Activated naive CD8-positive, alpha-beta T cell treated with anti-CD3 and anti-CD28 coated beads, Interleukin-2, amount 50 U/mL, for 24 hours (primary cell): Measurements from ENCODE around the gene PHACTR3.
A peak's percentile ranks its signal among the peaks of the same experiment; 100 is the strongest.

Experiments used
- ATAC-seq: fragments of 150-1000 bp; cut with Tn5 transposase; one replicate; pipeline ENCODE4 v1.10.0; 2021
- DNase-seq: peaks from one replicate; pipeline ENCODE4 v3.0.0; 2021
- H3K27ac Mint-ChIP-seq: one replicate; pipeline ENCODE4 v1.8.0; 2021; ENCODE audit warnings: mild to moderate bottlenecking, mixed read lengths
- H3K27me3 Mint-ChIP-seq: one replicate; pipeline ENCODE4 v1.8.0; 2021; ENCODE audit warnings: mixed read lengths
- H3K36me3 Mint-ChIP-seq: one replicate; pipeline ENCODE4 v1.8.0; 2021; ENCODE audit warnings: low read depth, mixed read lengths
- H3K4me1 Mint-ChIP-seq: one replicate; pipeline ENCODE4 v1.8.0; 2021; ENCODE audit warnings: mixed read lengths
- H3K4me3 Mint-ChIP-seq: one replicate; pipeline ENCODE4 v1.8.0; 2021; ENCODE audit warnings: mild to moderate bottlenecking, moderate library complexity, mixed read lengths
- H3K9me3 Mint-ChIP-seq: one replicate; pipeline ENCODE4 v1.8.0; 2021; ENCODE audit warnings: mixed read lengths

The PHACTR3 gene

DNA sequence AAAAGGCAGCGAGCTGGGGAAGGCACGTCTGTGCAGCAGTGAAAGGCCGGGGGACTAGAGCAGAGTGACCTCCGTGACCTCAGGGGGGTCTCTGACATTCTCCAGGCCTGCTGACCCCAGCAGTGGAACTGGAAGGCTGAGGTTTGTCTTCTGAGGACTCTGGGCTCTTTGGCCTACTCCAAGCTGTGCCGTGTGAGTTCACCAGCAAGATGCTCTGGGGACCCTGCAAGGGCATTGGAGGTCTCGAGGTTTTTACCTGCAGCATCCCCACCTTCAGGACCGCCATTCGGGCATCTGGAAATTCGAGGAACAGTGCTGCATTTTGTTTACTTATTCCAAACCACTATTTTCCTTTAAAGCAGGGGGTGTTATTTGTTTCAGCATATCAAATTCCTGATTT is 140.9 kb downstream of the PHACTR3 start:
- Mint-ChIP-seq H3K36me3 (no peaks in the 10 kb centered on the region), H3K4me1 (no peaks in the 10 kb centered on the region), H3K9me3 (no peaks in the 10 kb centered on the region), H3K4me3 (no peak overlapping the region), H3K27me3 (peaks cover 2% of the 10 kb centered on the region), H3K27ac (no peak overlapping the region)
- DNase-seq (no peak), ATAC-seq (no peak)

DNA sequence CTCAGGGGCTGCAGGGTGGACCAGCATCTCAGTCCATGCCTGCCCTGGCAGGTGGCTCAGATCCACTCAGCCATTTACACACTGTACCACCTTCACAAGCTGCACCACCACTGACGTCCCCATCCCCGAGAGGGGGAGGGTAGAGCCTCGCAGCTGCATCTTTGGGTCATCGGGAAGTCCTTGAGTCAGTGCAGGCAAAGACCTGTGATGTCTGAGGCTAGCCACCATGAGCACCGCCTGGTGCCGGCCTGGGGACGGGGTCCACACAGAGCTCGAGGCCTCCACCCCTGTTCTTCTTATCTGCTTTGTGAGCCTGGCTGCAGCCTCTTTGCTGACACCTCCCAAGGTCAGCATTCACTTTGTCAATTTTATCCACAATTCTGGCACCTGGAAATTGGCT is 141.4 kb downstream of the PHACTR3 start:
- no peak overlapping the region for H3K27ac Mint-ChIP-seq
- no peak for ATAC-seq
- no peak overlapping the region for H3K4me3 Mint-ChIP-seq
- H3K4me1 Mint-ChIP-seq = no peaks in the 10 kb centered on the region
- H3K27me3 Mint-ChIP-seq = peaks cover 2% of the 10 kb centered on the region
- DNase-seq = no peak
- H3K9me3 Mint-ChIP-seq = no peaks in the 10 kb centered on the region
- H3K36me3 Mint-ChIP-seq = no peaks in the 10 kb centered on the region

DNA sequence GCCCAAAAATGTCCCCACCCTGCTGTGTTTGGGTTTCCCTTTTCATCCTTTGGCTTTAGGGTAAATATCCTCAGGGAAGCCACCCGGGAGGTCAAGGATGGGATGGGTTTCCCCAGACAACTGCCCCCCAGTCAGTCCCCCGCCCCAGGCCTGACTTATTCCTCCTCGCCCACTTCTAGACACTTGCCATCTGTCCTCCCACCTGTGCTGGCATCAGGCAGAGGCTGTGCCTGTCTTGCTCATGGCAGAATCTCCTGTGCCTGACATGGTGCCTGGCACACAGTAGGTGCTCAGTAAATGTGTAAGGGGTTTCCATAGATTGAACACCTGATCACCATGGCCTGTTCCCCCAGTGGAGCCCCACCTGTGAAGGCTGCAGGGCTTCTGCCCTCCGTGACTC is 141.8 kb downstream of the PHACTR3 start:
- no peak for DNase-seq
- Mint-ChIP-seq H3K27ac (no peak overlapping the region), H3K27me3 (peaks cover 2% of the 10 kb centered on the region), H3K4me1 (no peaks in the 10 kb centered on the region), H3K9me3 (no peaks in the 10 kb centered on the region), H3K36me3 (no peaks in the 10 kb centered on the region), H3K4me3 (no peak overlapping the region)
- ATAC-seq = no peak

DNA sequence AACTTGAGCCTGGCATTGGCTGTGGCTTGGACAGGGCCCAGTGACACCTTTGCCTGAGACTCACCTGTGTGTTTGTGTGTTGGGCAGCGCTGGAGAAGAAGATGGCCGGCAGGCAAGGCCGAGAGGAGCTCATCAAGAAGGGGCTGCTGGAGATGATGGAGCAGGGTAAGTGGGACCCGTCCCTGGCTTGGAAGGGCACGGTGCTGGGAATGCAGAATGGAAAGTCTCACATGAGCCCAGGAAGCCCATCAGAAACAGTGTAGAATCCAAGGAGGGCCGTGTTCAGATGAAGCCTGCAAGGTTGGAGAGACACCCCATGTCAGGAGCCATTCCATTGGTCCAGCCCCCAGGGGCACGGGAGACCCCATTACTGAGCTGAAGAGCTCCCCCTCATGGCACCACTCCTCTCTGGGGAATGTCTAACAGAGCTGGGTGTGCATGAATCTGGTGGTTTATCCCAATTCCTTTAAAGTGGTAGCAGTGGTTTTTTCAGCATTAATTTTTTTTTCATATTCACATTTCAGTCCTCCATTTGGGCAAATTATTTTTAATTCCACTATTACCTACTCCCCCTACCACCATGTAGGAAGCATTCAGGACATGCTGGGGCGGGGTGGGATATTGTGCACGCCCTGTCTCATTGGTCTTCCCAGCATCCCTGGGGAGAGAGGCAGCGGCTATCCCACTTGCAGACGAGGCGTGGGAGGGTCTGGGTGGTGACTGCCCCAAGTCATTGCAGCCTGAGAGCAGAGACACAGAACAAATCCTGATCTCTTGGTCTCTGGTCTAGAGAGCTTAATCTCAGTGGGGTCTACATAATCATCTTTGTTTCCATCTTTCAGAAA is 143.6 kb downstream of the PHACTR3 start:
- DNase-seq = no peak
- Mint-ChIP-seq H3K9me3 (no peaks in the 10 kb centered on the region), H3K27ac (no peak overlapping the region), H3K27me3 (no peaks in the 10 kb centered on the region), H3K36me3 (no peaks in the 10 kb centered on the region), H3K4me1 (peaks cover 2% of the 10 kb centered on the region), H3K4me3 (no peak overlapping the region)
- no peak for ATAC-seq

DNA sequence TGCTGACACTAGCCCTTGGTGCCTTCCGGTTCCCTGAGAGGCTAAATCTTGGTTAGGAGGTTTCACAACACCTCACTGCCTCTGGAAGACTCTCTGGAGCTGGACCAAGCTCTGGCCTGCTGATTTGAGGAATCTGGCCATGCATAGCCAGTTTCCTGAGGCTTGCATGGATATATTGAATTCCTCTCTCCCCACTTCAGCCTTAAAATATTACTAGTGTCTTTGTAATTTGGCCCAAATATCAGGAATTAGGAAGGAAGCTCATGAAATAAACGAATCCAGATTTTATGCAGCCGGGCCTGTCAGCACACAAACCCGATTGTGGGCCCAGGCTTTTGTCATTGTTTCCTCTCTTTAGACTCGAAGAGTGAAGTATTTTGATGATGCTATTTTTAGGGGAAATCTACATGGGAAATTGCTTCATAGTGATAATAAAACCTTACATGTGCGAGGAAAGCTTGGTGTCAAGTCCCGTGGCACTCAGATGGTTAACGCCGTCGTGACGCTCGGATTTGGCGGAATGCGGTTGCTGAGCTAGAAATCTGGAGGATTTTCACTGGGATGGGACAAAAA is 144.4 kb downstream of the PHACTR3 start:
- Mint-ChIP-seq H3K27ac (no peak overlapping the region), H3K9me3 (no peaks in the 10 kb centered on the region), H3K4me3 (no peak overlapping the region), H3K4me1 (peaks cover 2% of the 10 kb centered on the region), H3K36me3 (no peaks in the 10 kb centered on the region), H3K27me3 (no peaks in the 10 kb centered on the region)
- DNase-seq (no peak), ATAC-seq (no peak)

DNA sequence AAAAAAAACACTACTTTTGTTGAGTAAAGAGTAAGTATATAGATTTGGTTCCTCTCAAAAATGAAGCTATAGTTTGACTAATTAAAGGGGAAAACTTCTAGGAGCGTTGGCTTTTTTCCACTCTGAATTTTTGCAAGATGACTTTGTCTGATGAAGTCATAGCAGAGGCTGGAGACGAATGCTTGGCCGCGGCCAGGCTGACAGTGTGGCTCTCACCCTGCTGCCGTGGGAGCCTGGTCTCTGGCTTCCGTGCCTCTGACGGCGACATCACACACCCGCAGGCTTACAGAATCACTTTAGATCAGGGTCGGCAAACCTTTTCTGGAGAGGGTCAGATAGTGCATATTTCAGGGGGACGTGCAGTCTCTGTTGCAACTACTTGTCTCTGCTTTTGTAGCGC is 145.0 kb downstream of the PHACTR3 start:
- no peaks in the 10 kb centered on the region for H3K27me3 Mint-ChIP-seq
- ATAC-seq (no peak), DNase-seq (no peak)
- H3K27ac Mint-ChIP-seq = no peak overlapping the region
- no peaks in the 10 kb centered on the region for H3K36me3 Mint-ChIP-seq
- H3K4me1 Mint-ChIP-seq = peaks cover 2% of the 10 kb centered on the region
- no peak overlapping the region for H3K4me3 Mint-ChIP-seq
- no peaks in the 10 kb centered on the region for H3K9me3 Mint-ChIP-seq

DNA sequence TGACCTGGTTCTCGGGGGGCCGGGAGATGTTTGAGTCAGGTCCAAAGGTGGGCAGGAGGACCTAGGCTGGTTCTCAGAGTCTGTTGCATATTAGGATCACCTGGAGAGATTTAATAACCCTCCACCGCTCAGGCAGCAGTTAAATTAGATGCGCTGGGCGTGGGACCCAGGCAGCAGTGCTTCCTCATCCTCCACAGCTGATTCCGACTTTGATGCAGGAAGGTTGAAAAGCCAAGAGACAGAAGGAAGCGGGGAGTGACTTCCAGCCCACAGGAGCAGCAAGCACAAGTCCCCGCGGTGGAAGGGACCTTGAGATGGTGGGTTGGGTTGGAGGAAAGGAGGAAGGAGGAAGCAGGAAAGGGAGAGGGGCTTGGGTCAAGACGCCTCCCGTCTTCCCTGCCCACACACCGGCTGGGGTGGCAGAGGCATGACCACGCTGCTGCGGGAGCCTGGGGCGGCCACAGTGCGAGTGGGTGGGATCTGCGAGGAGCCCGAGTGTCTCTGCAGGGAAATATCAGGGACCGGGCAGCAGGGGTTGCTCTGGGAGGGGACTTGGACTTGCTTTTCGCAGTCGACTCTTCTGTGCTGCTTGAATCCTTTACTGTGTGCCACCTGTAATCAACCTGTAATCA is 146.0 kb downstream of the PHACTR3 start:
- ATAC-seq = no peak
- Mint-ChIP-seq H3K27me3 (no peaks in the 10 kb centered on the region), H3K36me3 (no peaks in the 10 kb centered on the region), H3K4me3 (no peak overlapping the region), H3K4me1 (peaks cover 2% of the 10 kb centered on the region), H3K27ac (no peak overlapping the region), H3K9me3 (no peaks in the 10 kb centered on the region)
- no peak for DNase-seq

DNA sequence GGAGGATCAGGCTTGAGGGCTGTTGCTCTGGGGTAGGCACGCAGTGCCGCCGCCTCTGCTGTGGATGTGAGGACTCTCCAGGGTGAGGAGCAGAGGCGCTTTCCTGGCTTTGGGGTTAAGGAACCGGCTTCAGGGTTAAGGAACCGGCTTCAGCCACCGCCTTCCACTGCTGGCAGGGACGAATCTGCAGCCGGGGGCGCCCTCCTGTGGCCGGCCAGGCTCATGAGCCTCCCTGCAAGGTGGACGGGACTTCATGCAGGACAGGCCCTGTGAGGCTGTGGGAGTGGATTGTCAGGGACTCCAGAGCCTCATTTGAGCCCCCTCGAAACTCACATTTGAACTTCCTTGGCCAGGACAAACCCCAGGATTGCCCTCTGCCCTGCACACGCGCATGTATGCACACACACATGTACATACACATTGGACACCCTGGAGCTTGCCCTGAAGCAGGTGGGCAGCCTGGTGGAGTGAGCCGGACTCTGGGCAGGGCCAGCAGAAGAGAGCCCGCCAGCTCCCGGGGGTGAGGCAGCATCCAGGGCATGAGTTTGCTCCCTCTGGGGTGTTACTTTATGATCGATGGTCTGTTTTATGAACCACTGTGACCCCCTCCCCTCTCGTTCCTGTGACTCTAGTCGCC is 146.9 kb downstream of the PHACTR3 start:
- peak; percentile 23 for ATAC-seq
- Mint-ChIP-seq H3K27me3 (no peaks in the 10 kb centered on the region), H3K9me3 (no peaks in the 10 kb centered on the region), H3K4me1 (peaks cover 2% of the 10 kb centered on the region), H3K36me3 (no peaks in the 10 kb centered on the region), H3K4me3 (no peak overlapping the region), H3K27ac (no peak overlapping the region)
- peak; percentile 39 for DNase-seq

DNA sequence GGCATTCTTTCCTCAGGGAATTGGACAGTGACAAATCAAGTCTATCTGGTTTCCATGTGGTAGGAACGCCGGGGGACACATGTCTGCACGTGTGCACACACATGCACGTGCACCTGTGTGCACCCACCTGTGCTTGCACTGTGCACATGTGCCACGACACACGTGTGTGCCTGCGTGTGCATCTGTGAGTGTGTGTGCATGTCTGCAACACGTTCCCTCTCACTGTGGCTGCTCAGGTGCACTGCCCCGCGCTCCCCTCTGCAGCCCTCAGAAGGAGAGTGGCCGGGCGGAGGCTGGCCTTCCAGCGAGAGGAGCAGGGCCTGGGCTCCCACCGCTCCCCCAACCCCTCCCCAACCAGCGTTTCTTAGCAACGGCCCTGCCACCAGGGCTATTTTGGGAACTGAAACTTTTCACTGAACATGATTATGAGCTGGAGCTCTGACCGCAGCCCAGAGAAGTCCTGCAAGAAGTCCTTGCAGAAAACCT is 147.8 kb downstream of the PHACTR3 start:
- Mint-ChIP-seq H3K4me3 (no peak overlapping the region), H3K27ac (no peak overlapping the region), H3K36me3 (no peaks in the 10 kb centered on the region), H3K27me3 (no peaks in the 10 kb centered on the region), H3K9me3 (no peaks in the 10 kb centered on the region), H3K4me1 (peaks cover 2% of the 10 kb centered on the region)
- ATAC-seq = no peak
- no peak for DNase-seq

DNA sequence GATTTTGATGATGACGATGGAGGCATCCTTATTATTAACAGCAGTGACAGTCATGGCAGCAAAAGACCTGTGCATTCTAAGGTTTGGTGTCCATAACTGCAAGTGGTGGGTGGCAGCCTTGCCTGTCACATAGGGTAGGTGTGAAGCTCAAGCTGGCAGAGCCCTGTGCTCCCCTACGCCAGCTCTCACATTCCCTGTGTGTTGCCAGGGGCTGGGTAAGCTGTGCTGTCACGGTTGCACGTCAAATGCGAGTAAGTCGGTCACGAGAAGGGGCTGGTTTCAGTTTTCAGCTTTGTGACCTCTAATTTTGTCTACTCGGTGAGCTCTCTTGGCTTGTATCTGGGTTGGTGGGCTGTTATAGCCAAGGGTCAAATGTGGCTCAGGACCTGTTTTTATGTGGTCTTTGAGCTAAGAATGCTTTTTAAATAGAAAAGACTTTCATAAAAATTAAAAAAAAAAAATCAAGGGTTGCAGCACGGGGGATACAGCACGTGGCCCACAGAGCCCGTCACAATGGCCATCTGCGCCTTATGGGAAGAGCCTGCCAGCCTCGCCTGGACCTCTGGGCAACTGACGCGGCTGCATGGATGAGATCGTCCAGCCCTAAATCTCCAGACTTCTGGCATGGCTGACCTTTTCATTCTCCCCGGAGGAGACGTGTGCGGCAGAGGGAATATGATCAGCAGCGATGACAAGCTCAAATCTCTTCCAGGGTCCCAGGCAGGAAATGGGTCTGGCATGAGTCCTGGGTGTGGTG is 148.5 kb downstream of the PHACTR3 start:
- no peaks in the 10 kb centered on the region for H3K36me3 Mint-ChIP-seq
- H3K4me3 Mint-ChIP-seq = no peak overlapping the region
- no peak for DNase-seq
- no peak for ATAC-seq
- H3K4me1 Mint-ChIP-seq = peaks cover 2% of the 10 kb centered on the region
- H3K27me3 Mint-ChIP-seq = no peaks in the 10 kb centered on the region
- no peak overlapping the region for H3K27ac Mint-ChIP-seq
- H3K9me3 Mint-ChIP-seq = no peaks in the 10 kb centered on the region

DNA sequence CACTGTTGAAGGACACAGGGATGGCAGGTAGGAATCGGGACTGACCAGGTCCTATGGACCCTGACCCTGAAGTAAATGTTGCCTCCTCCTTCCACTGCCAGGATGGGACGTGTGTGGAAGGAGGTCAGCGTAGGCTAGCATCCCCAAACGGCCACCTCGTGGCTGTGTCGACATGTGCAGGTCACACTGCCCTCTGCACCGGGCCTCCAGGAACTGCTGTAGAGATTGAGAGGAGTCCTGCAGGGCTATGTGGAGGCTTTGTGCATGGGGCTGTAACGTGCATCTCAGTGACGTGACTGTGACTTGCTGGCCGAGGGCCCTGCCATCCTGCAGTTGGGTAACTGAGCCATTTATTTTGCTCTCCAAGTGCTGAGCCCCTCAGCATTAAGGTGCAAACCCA is 149.5 kb downstream of the PHACTR3 start:
- Mint-ChIP-seq H3K4me1 (peaks cover 2% of the 10 kb centered on the region), H3K9me3 (no peaks in the 10 kb centered on the region), H3K4me3 (no peak overlapping the region), H3K27me3 (no peaks in the 10 kb centered on the region), H3K27ac (no peak overlapping the region), H3K36me3 (no peaks in the 10 kb centered on the region)
- ATAC-seq (no peak), DNase-seq (no peak)

DNA sequence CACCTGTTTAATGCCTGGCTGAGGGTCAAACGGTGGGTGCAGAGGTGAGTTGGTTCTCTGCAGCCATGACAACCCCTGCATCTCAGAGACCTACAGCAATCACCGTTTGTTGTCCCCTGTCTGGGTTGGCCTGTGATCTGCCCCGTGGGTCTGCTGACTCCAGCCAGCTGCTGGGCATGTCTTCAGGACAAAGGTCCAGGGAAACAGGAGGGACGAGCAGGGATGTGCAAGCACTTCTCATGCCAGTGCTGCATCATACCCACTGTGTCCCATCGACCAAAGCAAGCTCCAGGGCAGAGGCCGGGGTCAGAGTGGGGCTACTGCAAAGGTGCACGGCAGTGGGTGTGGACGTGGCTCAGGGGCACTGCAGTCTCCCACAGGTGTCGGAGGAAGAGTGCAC is 150.2 kb downstream of the PHACTR3 start:
- no peak overlapping the region for H3K27ac Mint-ChIP-seq
- H3K27me3 Mint-ChIP-seq = no peaks in the 10 kb centered on the region
- peaks cover 2% of the 10 kb centered on the region for H3K4me1 Mint-ChIP-seq
- no peaks in the 10 kb centered on the region for H3K9me3 Mint-ChIP-seq
- H3K4me3 Mint-ChIP-seq = no peak overlapping the region
- H3K36me3 Mint-ChIP-seq = no peaks in the 10 kb centered on the region
- ATAC-seq (no peak), DNase-seq (no peak)

DNA sequence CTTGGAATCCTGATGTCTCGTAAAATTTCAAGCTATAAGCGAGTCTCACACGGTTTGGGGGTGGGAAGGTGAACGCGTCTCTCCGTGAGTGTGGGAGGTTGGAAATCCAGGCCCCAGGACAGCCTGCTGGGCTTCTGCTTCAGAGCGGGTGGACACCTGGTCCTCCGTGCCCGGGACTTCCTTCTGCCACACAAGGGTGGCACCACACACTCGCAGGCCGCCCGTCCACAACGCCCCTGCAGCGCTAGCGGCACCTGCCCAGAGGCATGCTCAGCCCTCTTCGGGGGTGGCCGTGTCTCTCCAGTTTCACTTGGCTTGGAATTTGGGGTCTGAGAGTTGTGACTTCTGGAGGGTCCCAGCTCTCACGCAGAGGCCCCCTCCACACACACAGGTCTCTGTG is 151.9 kb downstream of the PHACTR3 start:
- peaks cover 2% of the 10 kb centered on the region for H3K27me3 Mint-ChIP-seq
- no peak for ATAC-seq

DNA sequence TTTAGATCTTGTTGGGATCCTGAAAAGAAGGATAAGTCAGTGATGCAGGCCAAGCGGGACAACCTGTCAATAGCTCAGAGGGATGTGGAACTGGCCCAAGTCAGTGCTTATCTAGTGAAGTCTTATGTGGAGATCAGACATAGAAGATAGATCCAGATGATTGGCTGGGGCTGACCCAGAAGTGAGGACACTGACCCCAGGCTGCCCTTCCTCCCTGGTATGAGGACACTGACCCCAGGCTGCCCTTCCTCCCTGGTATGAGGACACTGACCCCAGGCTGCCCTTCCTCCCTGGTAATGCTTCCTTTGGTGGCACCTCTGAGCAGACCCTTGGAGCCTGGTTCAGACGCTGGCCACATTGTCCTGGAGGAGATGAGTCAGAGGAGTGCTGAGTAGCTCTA is 159.7 kb downstream of the PHACTR3 start:
- no peaks in the 10 kb centered on the region for H3K36me3 Mint-ChIP-seq
- no peak overlapping the region for H3K27ac Mint-ChIP-seq
- DNase-seq = no peak
- H3K27me3 Mint-ChIP-seq = peaks cover 6% of the 10 kb centered on the region
- no peaks in the 10 kb centered on the region for H3K4me1 Mint-ChIP-seq
- no peak for ATAC-seq
- peaks cover 12% of the 10 kb centered on the region for H3K9me3 Mint-ChIP-seq
- no peak overlapping the region for H3K4me3 Mint-ChIP-seq

More for the DNA sequence above, 151.9 kb downstream of the PHACTR3 start:
- H3K4me1 Mint-ChIP-seq = peaks cover 2% of the 10 kb centered on the region
- no peaks in the 10 kb centered on the region for H3K9me3 Mint-ChIP-seq
- H3K4me3 Mint-ChIP-seq = no peak overlapping the region
- H3K27ac Mint-ChIP-seq = no peak overlapping the region
- no peaks in the 10 kb centered on the region for H3K36me3 Mint-ChIP-seq
- no peak for DNase-seq
